ENCODE data around the gene LMF1.

GRCh38 chr16:916035-916799, 54.6 kb downstream of the LMF1 start:
- TF ChIP-seq TAF1 (IDR thresholded peaks at IDR 0.05; ENCODE audit: borderline replicate concordance, insufficient read depth, low read length): no peak
- no peak for TF ChIP-seq POLR2AphosphoS5 (IDR thresholded peaks at IDR 0.05; ENCODE audit: low read depth, low read length)

Measured in PFSK-1 (cell line).